Measurements from ENCODE around the gene RAB11FIP3.

RAB11FIP3 gene, protein sequence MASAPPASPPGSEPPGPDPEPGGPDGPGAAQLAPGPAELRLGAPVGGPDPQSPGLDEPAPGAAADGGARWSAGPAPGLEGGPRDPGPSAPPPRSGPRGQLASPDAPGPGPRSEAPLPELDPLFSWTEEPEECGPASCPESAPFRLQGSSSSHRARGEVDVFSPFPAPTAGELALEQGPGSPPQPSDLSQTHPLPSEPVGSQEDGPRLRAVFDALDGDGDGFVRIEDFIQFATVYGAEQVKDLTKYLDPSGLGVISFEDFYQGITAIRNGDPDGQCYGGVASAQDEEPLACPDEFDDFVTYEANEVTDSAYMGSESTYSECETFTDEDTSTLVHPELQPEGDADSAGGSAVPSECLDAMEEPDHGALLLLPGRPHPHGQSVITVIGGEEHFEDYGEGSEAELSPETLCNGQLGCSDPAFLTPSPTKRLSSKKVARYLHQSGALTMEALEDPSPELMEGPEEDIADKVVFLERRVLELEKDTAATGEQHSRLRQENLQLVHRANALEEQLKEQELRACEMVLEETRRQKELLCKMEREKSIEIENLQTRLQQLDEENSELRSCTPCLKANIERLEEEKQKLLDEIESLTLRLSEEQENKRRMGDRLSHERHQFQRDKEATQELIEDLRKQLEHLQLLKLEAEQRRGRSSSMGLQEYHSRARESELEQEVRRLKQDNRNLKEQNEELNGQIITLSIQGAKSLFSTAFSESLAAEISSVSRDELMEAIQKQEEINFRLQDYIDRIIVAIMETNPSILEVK

DNA sequence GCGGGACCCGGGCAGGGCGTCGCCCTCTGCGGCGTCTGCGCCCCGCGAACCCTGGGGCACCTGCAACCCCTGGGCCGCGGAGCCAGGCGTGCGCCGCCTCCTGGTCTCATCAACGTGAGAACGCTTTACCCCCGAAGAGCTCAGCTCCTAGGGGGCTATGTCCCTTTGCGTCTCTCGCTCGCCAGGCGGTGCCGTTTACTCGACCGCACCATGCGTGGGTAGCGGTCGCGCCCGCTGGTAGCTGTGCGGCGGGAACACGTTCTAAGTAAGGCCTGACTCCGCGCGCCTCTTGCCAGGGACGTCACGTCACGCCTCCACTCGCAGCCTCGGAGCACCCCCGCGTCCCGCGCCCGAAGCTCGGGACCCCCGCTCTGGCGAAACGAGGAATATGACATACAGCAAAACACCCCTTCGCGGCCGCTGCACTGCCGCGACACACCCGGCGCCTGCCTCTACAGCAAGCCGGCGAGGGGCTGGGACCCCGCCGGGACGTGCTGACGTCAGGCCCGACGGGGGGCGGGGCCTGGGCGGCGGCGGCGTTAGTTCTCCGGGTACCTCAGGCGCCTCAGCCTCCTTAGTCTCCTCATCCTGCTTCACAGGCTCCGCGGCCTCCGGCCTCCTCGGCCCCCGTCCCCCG, at the start of gene RAB11FIP3:
TSS of gene RAB11FIP3 (plus strand) at position 568 of the 637 bp plus-strand sequence. CDS start 358 bp downstream, outside the sequence.
- H3K27ac ChIP-seq: peak within 1 kb of the TSS; percentile 76
- TF ChIP-seq, protein P1, sequence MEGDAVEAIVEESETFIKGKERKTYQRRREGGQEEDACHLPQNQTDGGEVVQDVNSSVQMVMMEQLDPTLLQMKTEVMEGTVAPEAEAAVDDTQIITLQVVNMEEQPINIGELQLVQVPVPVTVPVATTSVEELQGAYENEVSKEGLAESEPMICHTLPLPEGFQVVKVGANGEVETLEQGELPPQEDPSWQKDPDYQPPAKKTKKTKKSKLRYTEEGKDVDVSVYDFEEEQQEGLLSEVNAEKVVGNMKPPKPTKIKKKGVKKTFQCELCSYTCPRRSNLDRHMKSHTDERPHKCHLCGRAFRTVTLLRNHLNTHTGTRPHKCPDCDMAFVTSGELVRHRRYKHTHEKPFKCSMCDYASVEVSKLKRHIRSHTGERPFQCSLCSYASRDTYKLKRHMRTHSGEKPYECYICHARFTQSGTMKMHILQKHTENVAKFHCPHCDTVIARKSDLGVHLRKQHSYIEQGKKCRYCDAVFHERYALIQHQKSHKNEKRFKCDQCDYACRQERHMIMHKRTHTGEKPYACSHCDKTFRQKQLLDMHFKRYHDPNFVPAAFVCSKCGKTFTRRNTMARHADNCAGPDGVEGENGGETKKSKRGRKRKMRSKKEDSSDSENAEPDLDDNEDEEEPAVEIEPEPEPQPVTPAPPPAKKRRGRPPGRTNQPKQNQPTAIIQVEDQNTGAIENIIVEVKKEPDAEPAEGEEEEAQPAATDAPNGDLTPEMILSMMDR (conservative IDR thresholded peaks at IDR 0.05): peak; percentile 31; the same call in 1 of the 2 replicates

DNA sequence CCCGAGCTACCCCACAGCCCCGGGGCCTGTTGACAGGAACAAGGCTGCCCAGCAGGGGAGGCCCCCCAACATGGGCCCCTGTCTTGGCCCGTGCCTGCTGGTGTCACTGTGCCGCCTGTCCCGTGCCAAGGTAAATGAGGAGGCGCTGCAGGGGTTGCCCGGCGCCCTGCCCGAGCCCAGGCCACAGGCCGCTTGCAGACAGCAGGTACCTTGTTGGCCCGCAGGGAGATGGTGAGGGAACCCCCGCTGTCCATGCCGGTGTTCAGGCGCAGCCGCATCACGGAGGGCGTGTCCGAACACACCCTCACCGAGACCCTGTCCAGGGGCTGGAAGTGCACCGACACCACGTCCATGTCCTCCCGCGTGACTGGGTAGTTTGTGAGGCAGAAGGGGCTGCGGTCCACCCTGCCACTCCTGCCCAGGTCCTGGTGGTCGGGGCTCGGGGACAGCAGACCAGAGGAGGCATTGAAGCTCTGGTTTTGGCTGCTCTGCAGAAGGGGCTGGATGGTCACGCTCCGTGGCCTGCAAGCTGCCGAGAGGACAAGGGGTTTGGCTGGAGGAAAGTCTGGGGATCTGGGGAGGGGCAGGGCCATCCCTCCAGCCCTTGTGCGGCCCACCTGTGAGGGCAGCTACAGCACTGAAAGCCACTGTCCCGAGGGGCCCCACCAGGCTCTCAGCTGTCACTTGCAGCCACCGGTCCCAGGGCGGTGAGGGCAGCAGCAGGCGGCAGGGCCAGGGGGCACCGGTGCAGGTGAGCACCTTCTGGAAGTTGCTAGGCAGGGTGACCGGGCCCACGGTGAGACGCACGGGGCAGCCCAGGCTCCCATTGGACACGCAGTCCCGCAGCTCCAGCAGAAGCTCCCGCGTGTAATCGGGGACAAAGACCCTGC, 49.3 kb upstream of the RAB11FIP3 start:
- no peak overlapping the region for H3K27ac ChIP-seq
- TF ChIP-seq, protein P1 (conservative IDR thresholded peaks at IDR 0.05): no peak

DNA sequence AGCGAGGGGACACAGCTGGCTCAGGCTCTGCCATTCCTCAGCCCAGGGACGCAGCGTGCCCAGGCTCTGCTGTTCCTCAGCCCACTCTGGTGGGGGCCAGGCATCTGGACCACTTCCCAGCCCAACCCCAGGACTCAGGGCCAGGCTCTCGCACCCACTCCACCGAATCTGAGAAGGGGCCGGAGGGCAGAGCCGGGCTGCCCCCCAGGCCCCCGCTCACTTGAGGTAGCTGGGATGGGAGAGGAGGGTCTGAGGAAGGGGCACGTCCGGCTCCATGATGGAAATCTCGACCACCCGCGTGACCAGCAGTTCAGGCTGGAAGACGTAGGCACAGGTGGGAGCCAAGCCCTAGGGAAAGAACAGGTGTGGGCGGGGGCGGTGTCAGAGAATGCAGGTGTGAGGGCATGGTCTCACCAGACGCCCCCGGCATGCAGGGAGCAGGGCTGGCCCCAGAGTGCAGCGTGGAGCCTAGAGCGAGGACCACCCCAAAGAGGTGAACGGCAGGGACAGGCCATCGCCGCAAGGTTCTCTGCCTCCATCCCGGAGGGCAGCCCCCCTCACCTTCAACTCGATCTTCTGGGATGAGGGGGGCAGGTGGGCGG, 48.5 kb upstream of the RAB11FIP3 start:
- H3K27ac ChIP-seq: no peak overlapping the region
- TF ChIP-seq, protein P1 (conservative IDR thresholded peaks at IDR 0.05): no peak

DNA sequence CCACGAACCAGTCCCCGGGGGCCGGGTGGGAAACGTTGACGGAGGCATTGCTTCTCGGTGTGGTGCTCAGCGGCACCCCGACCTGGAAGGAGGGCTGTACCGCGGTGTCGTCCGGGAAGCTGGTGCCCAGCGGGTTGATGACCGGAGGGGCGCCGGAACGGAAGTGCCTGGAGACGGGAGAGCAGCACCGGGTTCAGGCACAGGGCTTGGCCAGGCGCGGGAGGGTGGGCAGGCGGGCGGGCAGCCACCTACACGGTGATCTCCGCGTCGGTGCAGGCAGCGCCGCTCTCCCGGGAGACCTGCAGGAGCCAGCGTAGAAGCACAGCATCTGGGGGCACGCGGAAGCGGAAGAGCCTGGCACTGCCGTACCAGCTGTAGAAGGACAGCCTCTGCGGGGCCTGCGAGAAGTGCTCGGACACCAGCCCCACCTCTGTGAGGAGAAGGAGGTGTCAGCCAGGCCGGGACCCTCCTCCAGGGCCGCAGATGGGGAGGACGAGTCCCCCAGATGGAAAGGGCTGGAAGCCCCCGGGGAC, 48.0 kb upstream of the RAB11FIP3 start:
- TF ChIP-seq, protein P1 (conservative IDR thresholded peaks at IDR 0.05): no peak
- H3K27ac ChIP-seq: no peak overlapping the region

DNA sequence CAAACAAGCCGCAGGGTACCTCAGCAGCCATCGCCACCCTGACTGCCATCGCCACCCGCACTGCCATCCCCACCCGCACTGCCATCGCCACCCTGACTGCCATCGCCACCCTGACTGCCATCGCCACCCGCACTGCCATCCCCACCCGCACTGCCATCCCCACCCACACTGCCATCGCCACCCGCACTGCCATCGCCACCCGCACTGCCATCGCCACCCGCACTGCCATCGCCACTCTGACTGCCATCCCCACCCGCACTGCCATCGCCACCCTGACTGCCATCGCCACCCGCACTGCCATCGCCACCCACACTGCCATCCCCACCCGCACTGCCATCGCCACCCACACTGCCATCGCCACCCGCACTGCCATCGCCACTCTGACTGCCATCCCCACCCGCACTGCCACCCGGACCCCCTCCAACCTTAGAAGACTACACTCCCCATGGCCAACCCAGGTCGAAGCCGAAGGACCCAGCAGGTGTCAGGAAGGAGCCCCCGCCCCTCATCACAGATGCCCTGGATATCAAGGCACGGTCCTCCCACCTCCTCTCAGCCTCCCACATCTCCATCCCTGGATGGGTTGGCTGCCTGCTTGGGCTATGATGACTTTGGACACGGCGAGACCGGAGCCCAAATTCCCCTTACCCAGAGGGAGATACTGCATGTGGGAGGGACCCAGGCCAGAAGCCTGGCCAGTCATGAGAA, 47.2 kb upstream of the RAB11FIP3 start:
- peak overlapping the region; percentile 89 for H3K27ac ChIP-seq

DNA sequence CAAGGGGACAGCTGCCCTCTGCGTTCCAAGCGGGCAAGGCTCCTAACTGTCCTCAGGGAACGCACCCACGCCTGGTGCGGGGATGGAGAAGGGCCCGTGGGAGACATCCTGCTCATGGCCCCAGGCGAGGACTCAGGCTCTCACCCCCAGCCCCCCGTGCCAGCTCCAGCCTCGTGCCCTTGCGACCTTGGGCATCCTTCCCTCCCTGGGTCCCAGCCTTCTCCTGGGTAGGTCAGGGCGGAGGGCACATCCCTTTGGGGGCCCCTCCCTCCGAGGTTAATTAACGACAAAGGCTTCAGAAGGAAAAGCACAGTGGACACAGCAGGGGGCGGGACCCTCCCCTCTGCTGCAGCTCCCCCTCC, 46.6 kb upstream of the RAB11FIP3 start:
- TF ChIP-seq, protein P1 (conservative IDR thresholded peaks at IDR 0.05): no peak
- H3K27ac ChIP-seq: peak overlapping the region; percentile 89

Measured in VCaP (cell line).